Measurements from ENCODE around the gene CSF2RB.

Gene CSF2RB

GRCh38 chr22:36922105-36922608, 8.7 kb downstream of the CSF2RB start:
- H3K4me1 ChIP-seq (ENCODE audit: control insufficient read depth, insufficient read depth, low read length), result no peaks in the 10 kb centered on the region
- no peaks in the 10 kb centered on the region for H3K9me3 ChIP-seq (ENCODE audit: control insufficient read depth, insufficient read depth, low read length)
- H3K36me3 ChIP-seq (ENCODE audit: control insufficient read depth, insufficient read depth, low read length), result no peaks in the 10 kb centered on the region
- H3K9ac ChIP-seq (ENCODE audit: low read depth, low read length), result no peak overlapping the region
- H3K27me3 ChIP-seq (ENCODE audit: control insufficient read depth, insufficient read depth, low read length), result no peaks in the 10 kb centered on the region
- H3K27ac ChIP-seq (ENCODE audit: low read depth, low read length), result no peak overlapping the region
- H3K4me3 ChIP-seq (ENCODE audit: low read depth, low read length), result no peak overlapping the region

- Histone ChIP-seq H3K36me3 (ENCODE audit: control insufficient read depth, insufficient read depth, low read length) (no peaks in the 10 kb centered on the region), H3K4me1 (ENCODE audit: control insufficient read depth, insufficient read depth, low read length) (no peaks in the 10 kb centered on the region), H3K9ac (ENCODE audit: low read depth, low read length) (no peak overlapping the region), H3K4me3 (ENCODE audit: low read depth, low read length) (no peak overlapping the region), H3K9me3 (ENCODE audit: control insufficient read depth, insufficient read depth, low read length) (no peaks in the 10 kb centered on the region), H3K27me3 (ENCODE audit: control insufficient read depth, insufficient read depth, low read length) (no peaks in the 10 kb centered on the region), H3K27ac (ENCODE audit: low read depth, low read length) (no peak overlapping the region)
These were observed 9.3 kb downstream of the CSF2RB start for GRCh38 chr22:36922711-36923110.

DNA sequence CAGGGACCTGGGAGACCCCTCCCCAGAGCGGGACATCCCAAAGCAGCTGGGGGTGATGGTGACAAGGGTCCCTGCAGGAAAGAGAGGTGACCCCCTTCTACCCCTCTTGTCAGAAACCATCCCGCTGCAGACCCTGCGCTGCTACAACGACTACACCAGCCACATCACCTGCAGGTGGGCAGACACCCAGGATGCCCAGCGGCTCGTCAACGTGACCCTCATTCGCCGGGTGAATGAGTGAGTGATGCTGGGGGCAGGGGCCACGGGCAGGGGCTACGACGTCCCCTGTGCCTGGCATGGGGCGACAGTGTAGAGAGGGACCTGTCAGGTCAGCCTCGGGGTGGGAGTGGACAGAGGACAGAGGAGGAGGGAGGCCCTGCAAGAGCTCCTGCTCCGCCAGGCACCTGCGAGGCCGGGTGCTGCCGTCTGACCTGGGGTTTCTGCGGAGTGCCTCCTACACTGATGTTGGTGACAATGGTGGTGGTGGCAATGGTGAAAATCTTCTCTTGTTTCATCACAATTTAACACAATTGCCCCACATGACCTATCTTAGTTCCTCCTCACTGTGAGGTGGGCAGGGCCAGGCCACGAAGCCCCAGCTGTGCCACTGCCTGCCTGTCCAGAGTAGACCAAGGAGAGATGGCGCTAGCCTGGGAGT, 9.8 kb downstream of the CSF2RB start:
- Histone ChIP-seq H3K9ac (ENCODE audit: low read depth, low read length) (no peak overlapping the region), H3K27ac (ENCODE audit: low read depth, low read length) (no peak overlapping the region), H3K4me3 (ENCODE audit: low read depth, low read length) (no peak overlapping the region), H3K4me1 (ENCODE audit: control insufficient read depth, insufficient read depth, low read length) (no peaks in the 10 kb centered on the region), H3K9me3 (ENCODE audit: control insufficient read depth, insufficient read depth, low read length) (no peaks in the 10 kb centered on the region), H3K27me3 (ENCODE audit: control insufficient read depth, insufficient read depth, low read length) (no peaks in the 10 kb centered on the region), H3K36me3 (ENCODE audit: control insufficient read depth, insufficient read depth, low read length) (no peaks in the 10 kb centered on the region)

DNA sequence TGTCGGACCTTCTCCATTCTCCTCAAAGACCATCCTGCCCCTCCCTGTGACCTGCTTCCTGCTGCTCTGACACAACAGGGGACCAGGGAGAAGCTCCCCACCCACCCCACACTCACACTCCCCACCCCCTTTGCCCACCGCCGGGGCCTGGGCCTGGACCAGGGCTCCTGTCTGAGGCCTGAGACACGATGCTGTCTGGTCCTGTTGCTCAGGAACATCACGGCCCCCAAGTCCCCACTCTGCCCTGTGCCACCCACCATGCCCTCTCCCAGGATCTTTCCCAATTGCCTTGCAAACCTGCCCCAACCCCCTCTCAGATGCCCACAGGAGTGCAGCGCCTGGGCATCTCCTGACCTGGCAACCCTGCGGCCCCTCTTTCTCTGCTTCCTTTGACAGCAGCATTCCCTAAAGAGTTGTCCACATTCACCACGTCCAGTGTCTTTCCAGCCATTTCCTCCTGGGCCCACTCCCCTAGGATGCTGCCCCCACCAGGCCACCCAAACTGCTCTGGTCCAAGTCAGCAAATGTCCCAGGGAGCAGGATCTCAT, 10.8 kb downstream of the CSF2RB start:
- no peak overlapping the region for H3K4me3 ChIP-seq (ENCODE audit: low read depth, low read length)
- H3K27me3 ChIP-seq (ENCODE audit: control insufficient read depth, insufficient read depth, low read length), result no peaks in the 10 kb centered on the region
- no peak overlapping the region for H3K27ac ChIP-seq (ENCODE audit: low read depth, low read length)
- no peaks in the 10 kb centered on the region for H3K36me3 ChIP-seq (ENCODE audit: control insufficient read depth, insufficient read depth, low read length)
- H3K4me1 ChIP-seq (ENCODE audit: control insufficient read depth, insufficient read depth, low read length), result no peaks in the 10 kb centered on the region
- H3K9ac ChIP-seq (ENCODE audit: low read depth, low read length), result no peak overlapping the region
- H3K9me3 ChIP-seq (ENCODE audit: control insufficient read depth, insufficient read depth, low read length), result no peaks in the 10 kb centered on the region

DNA sequence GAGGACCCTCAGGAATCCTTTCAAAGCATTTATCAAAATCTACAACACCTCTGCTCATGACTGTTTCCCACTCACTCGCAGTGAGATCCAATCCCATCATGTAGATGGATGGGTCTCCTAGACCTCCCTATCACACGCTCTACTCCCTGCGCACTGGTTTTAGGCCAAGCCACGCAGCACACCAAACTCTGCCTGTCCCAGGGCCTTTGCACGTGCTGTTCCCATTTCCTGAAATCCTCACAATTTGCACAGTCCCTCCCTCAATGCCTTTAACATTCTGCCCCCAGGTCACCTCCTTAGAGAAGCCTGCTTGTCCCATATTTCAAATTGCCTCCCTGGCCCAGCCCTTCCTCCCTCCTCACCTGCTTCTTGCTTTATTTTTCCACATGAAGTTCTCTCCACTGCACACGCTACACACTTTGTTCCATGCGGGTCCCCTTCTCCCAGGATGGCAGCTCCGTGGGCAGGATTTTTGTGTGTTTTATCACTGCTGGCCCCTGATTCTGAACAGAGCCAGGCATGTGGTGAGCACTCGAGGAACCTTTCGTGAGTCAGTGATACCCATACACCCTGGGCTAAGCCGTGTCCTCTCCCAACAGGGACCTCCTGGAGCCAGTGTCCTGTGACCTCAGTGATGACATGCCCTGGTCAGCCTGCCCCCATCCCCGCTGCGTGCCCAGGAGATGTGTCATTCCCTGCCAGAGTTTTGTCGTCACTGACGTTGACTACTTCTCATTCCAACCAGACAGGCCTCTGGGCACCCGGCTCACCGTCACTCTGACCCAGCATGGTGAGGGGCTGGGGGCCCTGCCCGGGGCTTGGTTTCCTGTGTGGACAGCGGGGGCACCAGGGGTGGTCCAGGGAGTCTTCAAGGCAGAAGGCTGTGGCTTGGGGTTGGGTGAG, 12.2 kb downstream of the CSF2RB start:
- Histone ChIP-seq H3K27me3 (ENCODE audit: control insufficient read depth, insufficient read depth, low read length) (no peaks in the 10 kb centered on the region), H3K9me3 (ENCODE audit: control insufficient read depth, insufficient read depth, low read length) (no peaks in the 10 kb centered on the region), H3K4me1 (ENCODE audit: control insufficient read depth, insufficient read depth, low read length) (no peaks in the 10 kb centered on the region), H3K4me3 (ENCODE audit: low read depth, low read length) (no peak overlapping the region), H3K27ac (ENCODE audit: low read depth, low read length) (no peak overlapping the region), H3K36me3 (ENCODE audit: control insufficient read depth, insufficient read depth, low read length) (no peaks in the 10 kb centered on the region), H3K9ac (ENCODE audit: low read depth, low read length) (no peak overlapping the region)

GRCh38 chr22:36926309-36926708, 12.9 kb downstream of the CSF2RB start:
- H3K9me3 ChIP-seq (ENCODE audit: control insufficient read depth, insufficient read depth, low read length), result no peaks in the 10 kb centered on the region
- H3K36me3 ChIP-seq (ENCODE audit: control insufficient read depth, insufficient read depth, low read length), result no peaks in the 10 kb centered on the region
- H3K4me3 ChIP-seq (ENCODE audit: low read depth, low read length), result no peak overlapping the region
- H3K27me3 ChIP-seq (ENCODE audit: control insufficient read depth, insufficient read depth, low read length), result no peaks in the 10 kb centered on the region
- no peaks in the 10 kb centered on the region for H3K4me1 ChIP-seq (ENCODE audit: control insufficient read depth, insufficient read depth, low read length)
- no peak overlapping the region for H3K9ac ChIP-seq (ENCODE audit: low read depth, low read length)
- H3K27ac ChIP-seq (ENCODE audit: low read depth, low read length), result no peak overlapping the region

DNA sequence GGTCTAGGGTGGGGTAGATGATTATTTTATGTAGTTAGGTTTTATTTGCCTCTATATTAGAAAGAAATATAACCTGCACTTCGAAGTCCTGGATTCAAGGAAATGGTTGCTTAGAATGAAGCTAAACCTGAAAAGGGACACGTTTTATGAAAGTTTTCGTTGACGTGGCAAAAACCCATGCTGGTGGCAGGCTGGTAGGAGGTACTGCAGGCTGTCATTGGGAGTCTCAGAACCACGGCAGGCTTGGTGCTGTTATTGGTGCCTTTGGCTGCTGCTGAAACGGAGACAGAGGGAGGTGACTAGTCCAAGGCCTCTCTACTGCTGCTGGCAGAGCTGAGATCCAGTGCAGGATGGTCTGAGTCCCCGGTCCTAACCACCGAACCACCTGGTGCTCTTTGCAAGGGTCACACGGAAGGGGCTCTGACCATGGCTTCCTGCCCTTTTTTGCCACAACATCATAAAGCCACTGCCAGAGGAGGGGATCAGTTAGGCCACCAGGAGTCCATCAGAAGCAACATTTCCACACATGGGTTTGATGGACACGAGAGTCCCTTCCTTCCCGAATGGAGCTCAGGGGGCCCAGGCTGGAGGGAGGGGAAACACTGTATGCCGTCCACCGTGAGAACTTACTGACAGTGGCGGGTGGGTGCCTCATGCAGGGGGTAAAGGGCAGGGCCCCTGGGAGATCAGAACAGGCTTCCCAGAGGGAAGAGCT, 13.4 kb downstream of the CSF2RB start:
- Histone ChIP-seq H3K9me3 (ENCODE audit: control insufficient read depth, insufficient read depth, low read length) (no peaks in the 10 kb centered on the region), H3K9ac (ENCODE audit: low read depth, low read length) (no peak overlapping the region), H3K27me3 (ENCODE audit: control insufficient read depth, insufficient read depth, low read length) (no peaks in the 10 kb centered on the region), H3K27ac (ENCODE audit: low read depth, low read length) (no peak overlapping the region), H3K4me1 (ENCODE audit: control insufficient read depth, insufficient read depth, low read length) (no peaks in the 10 kb centered on the region), H3K4me3 (ENCODE audit: low read depth, low read length) (no peak overlapping the region), H3K36me3 (ENCODE audit: control insufficient read depth, insufficient read depth, low read length) (no peaks in the 10 kb centered on the region)

DNA sequence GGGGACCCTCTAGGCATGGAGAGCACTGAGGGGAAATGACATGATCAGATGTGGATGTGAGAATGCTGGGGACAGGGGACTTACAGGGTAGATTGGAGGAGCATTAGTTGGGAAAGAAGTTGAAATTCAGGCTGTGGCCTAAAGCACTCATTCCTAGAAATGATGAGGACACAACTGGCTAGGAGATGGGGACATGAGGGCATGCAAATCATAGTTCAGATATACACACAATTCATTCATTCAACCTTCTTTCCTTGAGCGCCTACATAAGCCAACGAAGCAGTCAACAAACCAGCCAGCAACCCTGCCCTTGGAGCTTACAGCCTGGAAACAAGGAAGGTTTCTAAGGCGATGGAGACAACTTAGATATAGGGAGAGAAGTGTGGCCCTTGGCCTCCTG, 14.2 kb downstream of the CSF2RB start:
- no peaks in the 10 kb centered on the region for H3K4me1 ChIP-seq (ENCODE audit: control insufficient read depth, insufficient read depth, low read length)
- no peak overlapping the region for H3K4me3 ChIP-seq (ENCODE audit: low read depth, low read length)
- no peak overlapping the region for H3K27ac ChIP-seq (ENCODE audit: low read depth, low read length)
- no peaks in the 10 kb centered on the region for H3K36me3 ChIP-seq (ENCODE audit: control insufficient read depth, insufficient read depth, low read length)
- H3K27me3 ChIP-seq (ENCODE audit: control insufficient read depth, insufficient read depth, low read length), result no peaks in the 10 kb centered on the region
- no peaks in the 10 kb centered on the region for H3K9me3 ChIP-seq (ENCODE audit: control insufficient read depth, insufficient read depth, low read length)
- H3K9ac ChIP-seq (ENCODE audit: low read depth, low read length), result no peak overlapping the region

- no peak overlapping the region for H3K9ac ChIP-seq (ENCODE audit: low read depth, low read length)
- H3K4me3 ChIP-seq (ENCODE audit: low read depth, low read length), result no peak overlapping the region
- H3K9me3 ChIP-seq (ENCODE audit: control insufficient read depth, insufficient read depth, low read length), result no peaks in the 10 kb centered on the region
- no peaks in the 10 kb centered on the region for H3K36me3 ChIP-seq (ENCODE audit: control insufficient read depth, insufficient read depth, low read length)
- H3K4me1 ChIP-seq (ENCODE audit: control insufficient read depth, insufficient read depth, low read length), result no peaks in the 10 kb centered on the region
- no peaks in the 10 kb centered on the region for H3K27me3 ChIP-seq (ENCODE audit: control insufficient read depth, insufficient read depth, low read length)
- no peak overlapping the region for H3K27ac ChIP-seq (ENCODE audit: low read depth, low read length)
These were observed 14.8 kb downstream of the CSF2RB start for GRCh38 chr22:36928196-36928595.

GRCh38 chr22:36928786-36929535, 15.5 kb downstream of the CSF2RB start:
- no peaks in the 10 kb centered on the region for H3K9me3 ChIP-seq (ENCODE audit: control insufficient read depth, insufficient read depth, low read length)
- H3K4me1 ChIP-seq (ENCODE audit: control insufficient read depth, insufficient read depth, low read length), result no peaks in the 10 kb centered on the region
- no peaks in the 10 kb centered on the region for H3K36me3 ChIP-seq (ENCODE audit: control insufficient read depth, insufficient read depth, low read length)
- H3K27me3 ChIP-seq (ENCODE audit: control insufficient read depth, insufficient read depth, low read length), result no peaks in the 10 kb centered on the region
- H3K4me3 ChIP-seq (ENCODE audit: low read depth, low read length), result no peak overlapping the region
- no peak overlapping the region for H3K27ac ChIP-seq (ENCODE audit: low read depth, low read length)
- no peak overlapping the region for H3K9ac ChIP-seq (ENCODE audit: low read depth, low read length)

Measured in HUES48 (cell line).